ENCODE measurements around the gene RBPMS2. TPM values are rescaled to one million over a fixed set of nuclear protein-coding genes. Genes with fewer than 3 reads are reported as not detected.

RBPMS2 gene
- total and polyA plus RNA-seq, 9 donors: 1.1 to 23.8 (median 10.4) TPM

- no peak for TF ChIP-seq EP300 (IDR thresholded peaks at IDR 0.05)
- TF ChIP-seq POLR2A (IDR thresholded peaks at IDR 0.05): no peak
- no peak for TF ChIP-seq CTCF (IDR thresholded peaks at IDR 0.05)
- Histone ChIP-seq H3K9me3 (no peaks in the 10 kb centered on the region), H3K36me3 (no peaks in the 10 kb centered on the region), H3K4me1 (ENCODE audit: insufficient read depth) (peaks cover 4% of the 10 kb centered on the region), H3K27ac (no peak overlapping the region), H3K4me3 (no peak overlapping the region), H3K27me3 (no peaks in the 10 kb centered on the region)
- intact Hi-C loops (cut with DNase I): no loop called here
- 44 to 54% (median 49%) methylated on average over 2 of the region's 2 CpGs for WGBS, 3 donors
- no peak for DNase-seq
These were observed 4.8 kb downstream of the RBPMS2 start for GRCh38 chr15:64770626-64771025.

- Histone ChIP-seq H3K36me3 (no peaks in the 10 kb centered on the region), H3K4me1 (ENCODE audit: insufficient read depth) (no peaks in the 10 kb centered on the region), H3K27ac (no peak overlapping the region), H3K4me3 (no peak overlapping the region), H3K9me3 (no peaks in the 10 kb centered on the region), H3K27me3 (no peaks in the 10 kb centered on the region)
- TF ChIP-seq CTCF (IDR thresholded peaks at IDR 0.05) (no peak), POLR2A (IDR thresholded peaks at IDR 0.05) (no peak), EP300 (IDR thresholded peaks at IDR 0.05) (no peak)
- intact Hi-C loops (cut with DNase I): no loop called here
- WGBS, 3 donors: 94 to 96% (median 95%) methylated on average over 7 of the region's 7 CpGs
- DNase-seq: no peak
These were observed 8.2 kb downstream of the RBPMS2 start for GRCh38 chr15:64767203-64767602.

GRCh38 chr15:64766058-64766457, 9.3 kb downstream of the RBPMS2 start:
- Histone ChIP-seq H3K27me3 (no peaks in the 10 kb centered on the region), H3K9me3 (no peaks in the 10 kb centered on the region), H3K4me1 (ENCODE audit: insufficient read depth) (no peaks in the 10 kb centered on the region), H3K4me3 (no peak overlapping the region), H3K27ac (no peak overlapping the region), H3K36me3 (no peaks in the 10 kb centered on the region)
- WGBS, 3 donors: 86 to 89% (median 86%) methylated on average over 8 of the region's 8 CpGs
- intact Hi-C loops (cut with DNase I): no loop called here
- DNase-seq: no peak
- TF ChIP-seq EP300 (IDR thresholded peaks at IDR 0.05) (no peak), CTCF (IDR thresholded peaks at IDR 0.05) (no peak), POLR2A (IDR thresholded peaks at IDR 0.05) (no peak)

GRCh38 chr15:64763874-64764273, 11.5 kb downstream of the RBPMS2 start:
- no peak for DNase-seq
- Histone ChIP-seq H3K27me3 (no peaks in the 10 kb centered on the region), H3K36me3 (no peaks in the 10 kb centered on the region), H3K4me1 (ENCODE audit: insufficient read depth) (no peaks in the 10 kb centered on the region), H3K4me3 (no peak overlapping the region), H3K9me3 (no peaks in the 10 kb centered on the region), H3K27ac (no peak overlapping the region)
- TF ChIP-seq EP300 (IDR thresholded peaks at IDR 0.05) (no peak), POLR2A (IDR thresholded peaks at IDR 0.05) (no peak), CTCF (IDR thresholded peaks at IDR 0.05) (no peak)
- intact Hi-C loops (cut with DNase I): no loop called here
- 70 to 80% (median 71%) methylated on average over 4 of the region's 4 CpGs for WGBS, 3 donors

GRCh38 chr15:64763462-64763861, 11.9 kb downstream of the RBPMS2 start:
- intact Hi-C loops (cut with DNase I): no loop called here
- no peaks in the 10 kb centered on the region for H3K27me3 ChIP-seq
- H3K4me1 ChIP-seq (ENCODE audit: insufficient read depth): no peaks in the 10 kb centered on the region
- no peaks in the 10 kb centered on the region for H3K36me3 ChIP-seq
- H3K27ac ChIP-seq: no peak overlapping the region
- no peak overlapping the region for H3K4me3 ChIP-seq
- H3K9me3 ChIP-seq: no peaks in the 10 kb centered on the region
- no peak for DNase-seq
- TF ChIP-seq POLR2A (IDR thresholded peaks at IDR 0.05): no peak
- TF ChIP-seq CTCF (IDR thresholded peaks at IDR 0.05): no peak
- no peak for TF ChIP-seq EP300 (IDR thresholded peaks at IDR 0.05)
